GM10266 (cell line): Measurements from ENCODE around the gene ZNF462.

Experiments used
- DNase-seq: peaks from one replicate; pipeline ENCODE4 v3.0.0; 2012; ENCODE audit errors: extremely low spot score
- CTCF ChIP-seq: IDR thresholded peaks from 2 replicates; pipeline ENCODE4 v1.5.1; 2012; ENCODE audit warnings: mild to moderate bottlenecking, low read depth; ENCODE audit not compliant: control insufficient read depth, insufficient read depth; ENCODE audit errors: missing control alignments

ZNF462 gene

GRCh38 chr9:107036367-107036766 is 173.4 kb downstream of the ZNF462 start:
- no peak for TF ChIP-seq CTCF
- no peak for DNase-seq

- no peak for DNase-seq
- no peak for TF ChIP-seq CTCF
These were observed 176.6 kb downstream of the ZNF462 start for GRCh38 chr9:107039542-107039941.

GRCh38 chr9:107042606-107043005 is 179.6 kb downstream of the ZNF462 start:
- no peak for TF ChIP-seq CTCF
- DNase-seq, result no peak

GRCh38 chr9:107043886-107044285 is 180.9 kb downstream of the ZNF462 start:
- DNase-seq, result no peak

GRCh38 chr9:107044872-107045271 is 181.9 kb downstream of the ZNF462 start:
- no peak for TF ChIP-seq CTCF
- DNase-seq, result no peak

More at GRCh38 chr9:107043886-107044285, 180.9 kb downstream of the ZNF462 start:
- no peak for TF ChIP-seq CTCF

- no peak for TF ChIP-seq CTCF
- DNase-seq, result no peak
These were observed 183.7 kb downstream of the ZNF462 start for GRCh38 chr9:107046692-107047091.

GRCh38 chr9:107049046-107049802 is 186.3 kb downstream of the ZNF462 start:
- DNase-seq, result no peak
- no peak for TF ChIP-seq CTCF
